Activated T-cell treated with anti-CD3 and anti-CD28 coated beads for 1 hour (primary cell): Measurements from ENCODE around the gene CUX1.
"Not testable (repeated sequence)": the region's sequence is repeated elsewhere in the genome, so short reads cannot be mapped to it uniquely, and the experiment has no call there.

Source experiments
- DNase-seq: peaks from one replicate; pipeline ENCODE4 v3.0.0-alpha.2; 2020; ENCODE audit warnings: low read depth

Gene CUX1, protein sequence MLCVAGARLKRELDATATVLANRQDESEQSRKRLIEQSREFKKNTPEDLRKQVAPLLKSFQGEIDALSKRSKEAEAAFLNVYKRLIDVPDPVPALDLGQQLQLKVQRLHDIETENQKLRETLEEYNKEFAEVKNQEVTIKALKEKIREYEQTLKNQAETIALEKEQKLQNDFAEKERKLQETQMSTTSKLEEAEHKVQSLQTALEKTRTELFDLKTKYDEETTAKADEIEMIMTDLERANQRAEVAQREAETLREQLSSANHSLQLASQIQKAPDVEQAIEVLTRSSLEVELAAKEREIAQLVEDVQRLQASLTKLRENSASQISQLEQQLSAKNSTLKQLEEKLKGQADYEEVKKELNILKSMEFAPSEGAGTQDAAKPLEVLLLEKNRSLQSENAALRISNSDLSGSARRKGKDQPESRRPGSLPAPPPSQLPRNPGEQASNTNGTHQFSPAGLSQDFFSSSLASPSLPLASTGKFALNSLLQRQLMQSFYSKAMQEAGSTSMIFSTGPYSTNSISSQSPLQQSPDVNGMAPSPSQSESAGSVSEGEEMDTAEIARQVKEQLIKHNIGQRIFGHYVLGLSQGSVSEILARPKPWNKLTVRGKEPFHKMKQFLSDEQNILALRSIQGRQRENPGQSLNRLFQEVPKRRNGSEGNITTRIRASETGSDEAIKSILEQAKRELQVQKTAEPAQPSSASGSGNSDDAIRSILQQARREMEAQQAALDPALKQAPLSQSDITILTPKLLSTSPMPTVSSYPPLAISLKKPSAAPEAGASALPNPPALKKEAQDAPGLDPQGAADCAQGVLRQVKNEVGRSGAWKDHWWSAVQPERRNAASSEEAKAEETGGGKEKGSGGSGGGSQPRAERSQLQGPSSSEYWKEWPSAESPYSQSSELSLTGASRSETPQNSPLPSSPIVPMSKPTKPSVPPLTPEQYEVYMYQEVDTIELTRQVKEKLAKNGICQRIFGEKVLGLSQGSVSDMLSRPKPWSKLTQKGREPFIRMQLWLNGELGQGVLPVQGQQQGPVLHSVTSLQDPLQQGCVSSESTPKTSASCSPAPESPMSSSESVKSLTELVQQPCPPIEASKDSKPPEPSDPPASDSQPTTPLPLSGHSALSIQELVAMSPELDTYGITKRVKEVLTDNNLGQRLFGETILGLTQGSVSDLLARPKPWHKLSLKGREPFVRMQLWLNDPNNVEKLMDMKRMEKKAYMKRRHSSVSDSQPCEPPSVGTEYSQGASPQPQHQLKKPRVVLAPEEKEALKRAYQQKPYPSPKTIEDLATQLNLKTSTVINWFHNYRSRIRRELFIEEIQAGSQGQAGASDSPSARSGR (N-terminal part only)

DNA sequence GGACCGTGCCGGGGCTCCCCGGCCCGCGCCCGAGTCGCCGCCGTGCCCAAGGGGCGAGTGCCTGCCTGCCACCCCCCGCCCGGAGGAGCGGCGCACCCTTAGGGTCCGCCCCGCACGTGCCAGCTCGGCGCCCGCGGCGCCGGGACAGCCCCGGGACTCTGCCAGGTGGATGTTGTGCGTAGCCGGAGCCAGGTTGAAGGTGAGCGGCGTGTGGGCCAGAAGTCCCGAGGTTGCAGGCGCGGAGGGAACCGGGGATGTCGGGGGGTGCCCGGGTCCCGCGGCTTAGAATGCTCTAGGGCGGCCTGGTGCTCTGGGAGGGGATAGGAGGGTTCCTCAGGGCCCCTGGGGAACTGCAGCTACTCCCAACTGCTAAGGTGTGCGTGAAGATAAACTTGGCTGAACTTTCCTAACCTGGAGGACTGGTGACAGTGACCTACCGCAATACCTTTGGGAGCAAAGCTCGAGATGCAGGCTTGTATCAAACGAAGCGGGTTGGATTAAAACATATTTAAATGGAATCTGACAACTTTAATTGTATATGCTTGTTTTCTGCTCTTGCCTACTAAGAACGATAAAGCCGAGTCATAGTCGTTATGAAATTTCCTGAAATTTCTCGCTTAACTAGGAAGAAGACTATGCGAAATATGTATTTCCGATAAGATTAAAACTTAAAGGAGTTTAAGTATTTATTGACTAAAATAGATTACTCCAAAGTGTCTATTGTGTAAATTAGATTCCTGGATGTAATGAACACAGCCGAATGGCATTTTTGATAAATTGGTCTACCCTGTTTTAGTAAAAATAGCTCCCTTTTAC is at the start of gene CUX1:
Gene CUX1, plus strand, starts transcription at position 156 of the 816 bp plus-strand sequence. Its CDS starts 14 bp downstream, at position 170.
- DNase-seq = no peak

DNA sequence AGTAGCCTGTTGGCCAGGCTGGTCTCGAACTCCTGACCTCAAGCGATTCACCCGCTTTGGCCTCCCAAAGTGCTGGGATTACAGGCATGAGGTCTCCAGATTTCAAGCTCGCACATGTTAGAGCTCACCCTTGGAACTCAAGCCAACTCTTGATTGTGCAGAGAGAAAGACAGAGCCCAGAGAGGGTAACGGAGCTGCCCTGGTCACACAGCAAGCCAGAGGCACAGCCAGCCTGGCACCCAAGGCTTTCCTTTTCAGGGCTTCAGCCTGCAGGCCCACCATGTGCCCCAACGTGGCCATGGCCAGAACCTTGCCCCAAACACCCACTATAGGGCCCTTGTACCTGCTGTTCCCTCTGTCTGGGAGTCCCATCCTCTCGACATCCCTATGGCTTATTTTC is 49.1 kb upstream of the CUX1 start:
- DNase-seq = no peak

DNA sequence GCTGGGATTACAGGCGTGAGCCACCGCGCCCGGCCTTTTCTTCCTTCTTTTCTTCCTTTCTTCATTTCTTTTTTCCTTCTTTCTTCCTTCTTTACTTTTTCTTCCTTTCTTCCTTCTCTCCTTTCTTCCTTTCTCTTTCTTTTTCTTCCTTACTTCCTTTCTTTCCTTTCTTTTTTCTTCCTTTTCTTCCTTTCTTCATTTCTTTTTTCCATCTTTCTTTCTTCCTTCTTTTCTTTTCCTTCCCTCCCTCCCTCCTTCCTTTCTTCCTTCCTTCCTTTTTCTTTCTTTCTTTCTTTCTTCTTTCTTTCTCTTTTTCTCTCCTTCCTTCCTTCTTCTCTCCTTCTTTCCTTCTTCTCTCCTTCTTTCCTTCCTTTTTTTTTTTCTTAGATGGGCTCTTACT is 47.0 kb upstream of the CUX1 start:
- DNase-seq = no peak

DNA sequence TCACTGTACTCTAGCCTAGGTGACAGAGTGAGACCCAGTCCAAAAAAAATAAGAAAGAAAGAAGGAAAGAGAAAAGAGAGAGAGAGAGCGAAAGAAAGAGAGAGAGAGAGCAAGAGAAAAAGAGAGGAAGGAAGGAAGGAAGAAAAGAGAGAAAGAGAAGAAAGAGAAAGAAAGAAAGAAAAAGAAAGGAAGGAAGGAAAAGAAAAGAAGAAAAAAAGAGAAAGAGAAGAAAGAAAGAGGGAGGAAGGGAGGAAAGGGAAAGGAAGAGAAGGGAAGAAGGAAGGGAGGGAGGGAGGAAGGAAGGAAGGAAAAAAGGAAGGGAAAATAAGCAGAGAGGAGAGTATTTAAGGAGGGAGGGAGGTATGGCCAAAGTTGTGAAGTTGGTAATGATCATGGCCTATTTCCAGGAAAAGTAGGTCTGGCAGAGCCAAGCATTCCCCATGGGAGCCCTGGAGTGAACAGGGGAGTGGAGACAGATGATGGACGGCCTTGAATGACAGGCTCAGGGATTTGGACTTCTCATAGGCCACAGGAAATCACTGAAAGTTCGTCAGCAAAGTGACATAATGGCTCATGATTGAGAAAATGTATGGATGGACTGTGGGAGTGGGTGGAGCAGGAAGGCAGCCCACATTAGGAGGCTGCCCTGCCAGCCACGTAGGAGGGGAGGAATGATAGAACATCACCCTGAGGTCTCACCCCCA is 44.8 kb upstream of the CUX1 start:
- no peak for DNase-seq

DNA sequence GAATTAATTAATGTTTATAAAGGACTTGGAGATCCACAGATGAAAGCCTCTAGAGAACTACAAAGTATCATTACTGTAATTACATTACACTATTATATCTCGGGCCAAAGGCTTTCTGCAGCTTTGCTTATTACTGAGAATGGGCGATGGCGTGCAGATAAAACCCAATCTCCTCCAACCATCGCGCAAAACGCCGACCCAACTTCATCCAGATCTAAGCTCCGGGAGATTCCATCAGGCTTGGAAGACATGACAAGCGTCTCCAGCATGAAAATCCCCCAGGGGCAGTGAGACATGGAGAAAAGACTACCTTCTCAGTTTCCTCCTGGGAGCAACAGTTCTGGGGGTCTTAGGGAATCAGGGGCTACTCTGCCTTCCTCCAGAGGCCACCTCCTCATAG is 42.2 kb upstream of the CUX1 start:
- DNase-seq = no peak

DNA sequence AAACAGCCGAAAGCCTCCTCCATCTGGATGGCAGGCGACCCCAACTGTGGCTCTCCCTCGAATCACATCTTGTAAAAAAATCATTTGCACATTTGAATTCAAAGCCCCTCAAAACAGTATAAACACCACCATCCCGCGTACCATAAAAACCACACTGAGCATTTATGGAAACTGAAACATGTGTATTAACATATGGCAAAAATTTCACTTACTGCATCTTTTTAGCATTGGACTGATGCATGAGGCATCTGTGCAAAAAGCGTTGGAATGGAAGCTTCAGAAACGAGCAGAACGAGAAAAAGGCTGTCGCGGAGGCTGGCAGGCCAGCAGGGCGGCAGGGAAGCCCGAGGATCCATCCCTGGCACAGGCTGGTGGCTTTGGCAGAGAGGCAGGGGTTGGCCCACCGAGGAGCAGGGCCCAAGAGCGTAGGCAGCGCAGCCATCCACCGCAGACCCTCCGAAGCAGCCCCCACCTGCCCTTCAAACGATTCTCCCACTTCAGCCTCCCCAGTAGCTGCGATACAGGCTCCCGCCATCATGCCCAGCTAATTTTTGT is 39.3 kb upstream of the CUX1 start:
- DNase-seq = no peak

DNA sequence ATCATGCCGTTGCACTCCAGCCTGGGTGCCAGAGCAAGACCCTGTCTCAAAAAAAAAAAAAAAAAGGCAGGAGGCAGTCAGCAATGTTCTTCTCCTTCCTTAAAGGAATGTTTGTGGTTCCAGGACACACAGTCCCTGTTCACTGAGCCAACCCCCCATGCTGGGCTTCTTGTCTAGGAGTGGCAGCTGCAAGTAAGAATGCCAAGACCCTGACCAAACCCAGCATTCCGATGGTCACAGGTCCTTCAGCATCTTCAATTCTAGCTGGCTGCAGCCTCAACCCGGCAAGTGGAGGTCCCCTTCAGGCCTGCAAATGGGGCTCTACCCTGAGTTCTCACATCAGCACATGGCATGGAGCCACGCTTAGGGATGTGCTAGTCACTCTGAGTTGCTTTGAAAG is 38.2 kb upstream of the CUX1 start:
- DNase-seq = no peak

DNA sequence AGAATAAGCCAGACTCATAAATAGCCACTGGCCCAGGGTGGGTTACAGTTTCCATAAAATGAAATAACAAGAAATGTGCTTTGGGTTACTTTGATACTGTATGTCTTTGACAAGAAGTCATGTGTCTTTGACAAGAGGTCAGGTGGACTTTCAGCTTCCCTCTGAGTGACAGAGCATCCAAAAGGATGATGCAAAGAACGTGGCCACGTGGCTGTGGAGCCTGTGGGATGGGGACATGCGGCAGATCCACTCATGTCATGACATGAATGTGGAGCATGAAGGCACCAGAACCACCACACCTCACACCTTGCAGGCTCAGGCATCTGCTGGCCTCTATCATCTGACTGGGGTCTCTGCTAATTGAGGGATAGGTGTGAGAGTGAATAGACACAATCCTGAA is 37.1 kb upstream of the CUX1 start:
- no peak for DNase-seq

DNA sequence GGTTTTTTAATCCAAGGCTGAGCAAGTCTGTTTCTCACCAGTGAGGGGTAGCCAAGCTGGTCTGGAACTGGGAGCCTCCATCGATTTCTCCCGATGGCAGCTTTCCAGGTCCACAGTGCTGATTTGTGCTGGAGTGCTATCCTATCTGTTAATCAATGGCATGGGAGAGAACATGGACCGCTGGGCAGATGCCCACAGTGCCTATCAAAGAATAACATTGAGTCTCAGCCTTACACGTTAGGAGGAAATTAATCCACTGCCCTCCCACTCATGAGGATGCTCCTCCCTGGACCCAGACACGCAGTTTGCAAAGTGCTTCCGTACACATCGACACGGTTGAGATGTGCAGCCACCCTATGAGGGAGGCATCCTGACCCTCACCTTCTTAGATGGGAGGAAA is 36.0 kb upstream of the CUX1 start:
- no peak for DNase-seq

DNA sequence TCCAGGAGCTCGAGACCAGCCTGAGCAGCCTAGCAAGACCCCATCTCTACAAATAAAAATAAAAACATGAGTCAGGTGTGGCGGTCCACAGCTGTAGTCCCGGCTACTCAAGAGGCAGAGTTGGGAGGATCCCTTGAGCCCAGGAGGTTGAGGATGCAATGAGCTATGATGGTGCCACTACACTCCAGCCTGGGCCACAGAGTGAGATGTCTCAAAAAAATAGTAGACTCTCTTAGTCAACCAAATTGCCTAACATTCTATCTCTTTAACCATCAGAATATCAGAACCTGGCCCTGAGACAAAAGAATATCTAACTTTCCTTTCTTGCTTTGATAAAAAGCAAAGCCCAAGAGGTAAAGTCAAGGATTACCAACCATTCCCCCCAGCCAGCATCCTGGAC is 35.0 kb upstream of the CUX1 start:
- no peak for DNase-seq

DNA sequence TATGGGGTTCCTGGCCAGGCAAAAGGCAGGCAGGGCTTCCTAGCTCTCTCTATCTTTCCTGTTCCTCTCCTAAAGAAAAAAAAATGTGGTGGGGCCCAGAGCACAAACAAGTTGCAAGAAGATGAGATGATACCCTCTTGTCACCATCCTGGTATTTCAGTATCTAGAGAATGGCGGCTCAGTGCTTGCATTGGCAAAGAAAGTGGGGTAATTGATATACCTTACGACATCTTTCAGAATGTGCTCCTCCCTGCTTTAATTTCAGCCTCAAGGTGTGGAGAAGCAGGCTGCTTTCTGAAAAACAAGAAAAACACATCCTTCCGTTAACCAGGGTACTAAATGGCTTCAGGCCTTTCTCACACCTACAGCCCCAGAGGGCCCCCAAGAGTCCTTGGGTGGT is 34.5 kb upstream of the CUX1 start:
- DNase-seq = no peak

DNA sequence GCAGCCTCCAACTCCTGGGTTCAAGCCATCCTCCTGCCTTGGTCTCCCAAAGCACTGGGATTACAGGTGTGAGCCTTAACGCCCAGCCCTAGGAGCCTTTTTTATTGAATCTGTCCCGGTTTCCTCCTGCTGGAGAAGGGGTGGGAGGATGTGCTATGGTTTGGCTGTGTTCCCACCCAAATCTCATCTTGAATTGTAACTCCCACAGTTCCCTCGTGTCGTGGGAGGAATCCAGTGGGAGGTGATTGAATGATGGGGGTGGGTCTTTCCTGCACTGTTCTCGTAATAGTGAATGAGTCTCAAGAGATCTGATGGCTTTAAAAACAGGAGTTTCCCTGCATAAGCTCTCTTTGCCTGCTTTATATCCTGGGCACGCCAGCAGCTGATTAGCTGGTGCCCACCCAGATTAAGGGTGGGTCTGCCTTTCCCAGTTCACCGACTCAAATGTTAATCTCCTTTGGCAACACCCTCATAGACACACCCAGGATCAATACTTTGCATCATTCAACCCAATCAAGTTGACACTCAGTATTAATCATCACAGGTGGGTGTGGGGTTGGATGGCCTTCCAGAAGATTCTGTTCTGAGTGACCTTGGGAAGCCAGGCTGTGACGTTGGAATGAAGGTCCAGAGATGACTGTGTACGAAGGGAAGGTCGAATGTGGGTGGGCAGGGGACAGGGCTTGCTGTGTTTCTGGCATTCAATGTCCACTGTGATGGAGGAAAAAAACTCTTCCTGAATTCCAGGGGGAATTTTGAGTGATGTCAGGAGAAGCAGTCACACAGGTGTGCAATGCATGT is 33.8 kb upstream of the CUX1 start:
- DNase-seq = no peak

DNA sequence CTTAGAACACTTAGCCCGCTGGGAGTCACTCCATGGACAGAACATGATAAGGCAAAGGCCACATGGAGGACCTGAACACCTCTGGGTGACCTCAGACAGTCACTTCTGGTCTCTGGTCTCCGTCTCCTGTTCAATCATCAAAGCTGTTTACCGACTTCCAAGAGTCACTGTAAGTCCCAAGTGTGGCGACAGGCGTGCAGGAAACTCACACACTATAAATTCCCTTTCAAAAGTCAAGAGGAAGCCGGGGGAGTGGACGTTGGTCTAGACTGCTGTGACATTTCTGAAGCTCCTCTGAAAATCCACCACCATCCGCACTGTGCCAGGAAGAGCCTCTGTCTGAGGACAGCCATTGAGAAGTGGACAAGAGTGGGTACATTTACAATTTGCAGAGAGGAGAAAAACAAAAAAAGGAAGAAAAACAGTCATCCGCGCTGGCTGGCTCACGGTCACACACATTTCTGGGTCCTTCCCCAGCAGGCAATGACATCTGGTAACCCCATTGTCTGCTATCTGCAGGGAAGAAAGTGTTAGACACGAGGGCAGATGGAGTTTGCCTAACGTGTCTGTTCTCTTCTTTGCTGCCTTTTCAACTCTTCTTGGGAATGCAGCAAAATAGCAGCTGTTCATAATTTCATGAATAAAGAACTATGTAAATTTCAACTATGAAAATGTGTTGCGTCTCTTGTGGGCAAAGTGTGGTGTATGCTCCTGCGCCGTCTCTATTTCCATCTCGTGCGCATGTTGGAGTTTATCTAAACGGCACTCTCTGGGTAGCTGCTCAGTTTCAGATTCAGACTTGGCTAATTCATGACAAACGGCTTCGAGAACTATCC is 32.9 kb upstream of the CUX1 start:
- no peak for DNase-seq

DNA sequence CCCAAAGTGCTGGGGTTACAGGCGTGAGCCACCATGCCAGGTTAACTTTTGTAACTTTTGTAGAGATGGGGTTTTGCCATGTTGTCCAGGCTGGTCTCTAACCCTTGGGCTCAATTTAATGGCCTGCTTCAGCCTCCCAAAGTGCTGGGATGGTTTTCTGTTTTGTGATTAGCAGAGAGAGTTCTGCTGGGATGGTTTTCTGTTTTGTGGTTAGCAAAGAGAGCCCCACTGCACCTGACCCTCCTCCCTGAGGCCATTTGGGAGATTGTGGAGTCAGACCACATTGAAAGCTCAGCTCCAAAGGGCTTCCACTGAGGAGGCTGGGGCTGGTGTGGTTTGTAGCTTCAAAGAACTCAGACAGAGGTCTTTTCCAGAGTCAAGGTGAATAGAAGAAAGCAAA is 29.6 kb upstream of the CUX1 start:
- DNase-seq = no peak

DNA sequence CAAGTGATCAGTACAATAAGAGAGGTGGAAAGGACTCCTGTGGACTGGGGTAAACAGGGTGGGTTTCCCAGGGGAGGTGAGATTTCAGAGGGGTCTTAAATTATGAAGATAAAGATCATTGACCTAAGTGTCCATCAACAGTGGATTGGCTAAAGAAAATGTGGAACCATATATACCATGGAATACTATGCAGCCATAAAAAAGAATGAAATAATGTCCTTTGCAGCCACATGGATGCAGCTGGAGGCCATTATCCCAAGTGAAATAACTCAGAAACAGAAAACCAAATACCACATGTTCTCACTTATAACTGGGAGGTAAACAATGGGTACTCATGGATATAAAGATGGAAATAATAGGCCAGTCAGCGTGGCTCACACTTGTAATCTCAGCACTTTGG is 28.9 kb upstream of the CUX1 start:
- no peak for DNase-seq

DNA sequence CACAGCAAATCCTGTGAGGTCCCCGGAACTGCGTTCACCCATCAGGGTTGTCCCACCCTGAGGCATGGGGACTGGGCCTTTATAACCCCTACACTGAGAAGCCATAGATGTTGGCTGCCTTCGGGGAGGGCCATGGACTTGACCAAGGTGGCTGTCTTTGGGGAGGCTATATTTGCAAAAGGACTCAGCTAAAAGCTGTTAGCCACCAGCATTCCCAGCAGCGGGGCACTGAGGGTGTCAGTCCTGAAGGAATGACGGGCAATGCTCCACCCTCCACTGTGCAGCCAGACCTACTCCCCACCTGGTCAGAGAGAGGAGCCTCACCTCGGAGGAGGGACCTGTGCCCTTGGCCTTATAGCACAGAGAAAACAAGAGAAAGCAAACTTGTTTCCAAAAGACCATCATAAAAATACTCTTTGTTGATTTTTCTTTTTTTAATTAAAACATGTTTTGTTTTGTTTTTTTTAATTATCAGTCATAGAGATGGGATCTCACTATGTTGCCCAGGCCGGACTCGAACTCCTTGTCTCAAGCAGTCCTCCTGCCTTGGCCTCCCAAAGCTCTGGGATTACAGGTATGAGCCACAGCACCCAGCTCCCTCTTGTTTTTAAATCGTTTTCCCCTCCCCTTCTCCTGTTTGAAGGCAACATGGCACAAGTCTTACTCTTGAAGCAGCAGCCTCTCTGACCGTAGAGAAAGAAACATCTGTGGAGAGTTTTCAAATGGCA is 26.7 kb upstream of the CUX1 start:
- DNase-seq = no peak

DNA sequence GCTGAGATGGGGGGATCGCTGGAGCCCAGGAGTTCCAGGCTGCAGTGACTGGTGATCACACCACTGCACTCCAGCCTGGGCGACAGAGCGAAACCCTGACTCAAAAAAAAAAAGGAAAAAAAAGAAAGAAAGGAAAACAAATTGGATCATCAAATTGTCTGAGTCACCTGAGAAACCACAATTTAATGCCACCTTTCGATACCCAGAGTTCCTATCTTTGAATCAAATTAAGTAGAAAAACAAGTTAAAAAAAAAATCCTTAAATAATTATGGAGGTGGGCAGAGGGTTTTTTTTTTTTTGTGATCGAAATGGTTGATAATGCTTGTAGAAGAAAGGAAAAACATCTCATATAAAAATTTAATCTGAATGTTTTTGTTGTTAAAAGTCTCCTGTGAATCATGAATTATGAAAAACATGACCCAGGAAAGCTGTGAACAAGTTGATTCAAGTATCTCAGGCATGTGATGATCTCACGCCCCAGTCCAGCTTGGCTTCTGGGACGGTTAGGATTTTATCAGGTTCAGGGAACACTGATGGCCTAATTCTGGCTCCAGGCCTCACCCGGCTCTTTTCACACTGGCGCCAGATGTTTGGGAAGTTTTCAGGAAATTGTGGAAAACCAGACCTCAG is 25.3 kb upstream of the CUX1 start:
- no peak for DNase-seq

DNA sequence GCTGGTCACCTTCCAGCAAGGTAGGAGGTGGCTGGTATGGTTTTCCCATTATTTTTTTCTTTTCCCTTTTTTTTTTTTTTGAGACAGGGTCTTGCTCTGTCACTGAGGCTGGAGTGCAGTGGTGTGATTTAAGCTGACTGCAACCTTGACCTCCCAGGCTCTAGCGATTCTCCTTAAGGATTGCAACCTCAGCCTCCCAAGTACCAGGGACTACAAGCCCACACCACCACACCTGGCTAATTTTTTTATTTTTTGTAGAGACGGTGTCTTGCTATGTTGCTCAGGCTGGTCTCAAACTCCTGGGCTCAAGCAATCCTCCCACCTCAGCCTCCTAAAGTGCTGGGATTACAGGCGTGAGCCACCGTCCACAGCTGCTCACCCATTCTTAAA is 24.7 kb upstream of the CUX1 start:
- DNase-seq = not testable (repeated sequence)
